Measurements from ENCODE around the gene PPP1R2.

GRCh38 chr3:195544634-195545033, 1.5 kb upstream of the PPP1R2 start:
- TF ChIP-seq PKNOX1 (IDR thresholded peaks at IDR 0.05) (no peak), FOXK2 (IDR thresholded peaks at IDR 0.05) (no peak), ELF4 (IDR thresholded peaks at IDR 0.05) (no peak), SP1 (IDR thresholded peaks at IDR 0.05) (no peak), LEF1 (IDR thresholded peaks at IDR 0.05; ENCODE audit: borderline replicate concordance) (no peak), SUZ12 (IDR thresholded peaks at IDR 0.05) (no peak)

All from HEK293T (cell line).